ENCODE results near the gene CDON.

The CDON gene

DNA sequence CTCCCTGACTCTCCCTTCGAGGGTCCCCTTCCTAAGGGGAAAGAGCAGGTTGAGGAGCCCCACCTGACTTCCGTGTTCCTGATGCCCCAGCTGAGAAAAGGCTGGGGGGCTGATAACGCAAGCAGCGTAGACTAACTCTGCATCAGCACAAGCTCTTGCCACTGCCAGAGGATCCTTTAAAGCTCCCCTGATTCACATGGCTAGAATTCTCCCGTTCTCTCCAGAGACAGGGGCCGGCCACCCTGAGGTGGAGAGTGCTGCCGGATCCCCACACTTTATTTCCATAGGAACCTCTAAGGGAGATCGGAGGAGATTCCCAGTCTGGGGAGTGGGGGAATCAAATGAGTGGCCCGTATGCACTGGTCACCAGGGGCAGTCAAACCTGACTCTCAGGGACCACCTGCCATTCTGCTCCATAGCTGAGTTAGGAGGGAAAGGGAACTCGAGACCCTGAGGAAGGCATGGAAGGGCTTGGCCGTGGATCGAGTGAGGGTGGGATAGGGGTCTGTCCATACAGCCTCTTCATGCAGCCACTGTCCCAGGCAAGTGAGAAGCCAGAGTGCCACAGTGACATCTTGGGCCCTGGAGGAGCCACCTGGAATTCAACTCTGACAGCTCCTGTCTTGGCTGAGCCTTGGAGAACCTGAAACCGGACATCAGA lies 118.2 kb downstream of the CDON start:
- TF ChIP-seq JUND (IDR thresholded peaks at IDR 0.05; ENCODE audit: low read depth): no peak
- in situ Hi-C loops (cut with HindIII; ENCODE audit: low pct_unique_long_range_greater_than_20kb, low sequenced_read_pairs): no loop called here
- no peak for DNase-seq (ENCODE audit: low read depth in 1 of 2, low spot score in 1 of 2)

DNA sequence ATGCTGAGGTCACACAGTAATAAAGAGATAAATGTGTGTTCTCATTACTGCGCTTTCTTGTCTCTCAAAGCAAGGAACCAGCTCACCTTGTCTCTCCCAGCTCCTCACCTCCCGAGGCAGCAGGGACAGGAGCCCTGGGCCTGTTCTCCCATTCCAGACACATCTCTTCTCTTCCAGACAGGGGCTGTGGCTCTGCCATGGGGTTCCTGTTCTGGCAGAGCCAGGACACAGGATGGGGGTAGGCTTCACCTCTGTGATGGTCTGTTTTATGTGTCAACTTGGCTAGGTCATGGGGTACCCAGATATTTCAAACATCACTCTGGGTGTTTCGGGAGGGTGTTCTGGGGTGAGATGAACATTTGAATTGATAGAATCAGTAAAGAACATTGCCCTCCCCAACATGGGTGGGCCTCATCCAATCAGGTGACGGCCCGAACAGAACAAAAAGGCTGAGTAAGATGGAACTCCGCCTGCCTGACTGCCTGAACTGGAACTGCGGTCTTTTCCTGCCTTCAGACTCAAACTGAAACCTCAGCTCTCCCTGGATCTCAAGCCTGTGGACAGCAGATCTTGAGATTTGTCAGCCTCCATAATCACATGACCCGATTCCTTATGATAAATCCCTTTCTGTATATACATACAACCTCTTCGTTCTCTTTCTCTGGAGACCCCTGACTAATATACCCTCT lies 118.9 kb downstream of the CDON start:
- DNase-seq (ENCODE audit: low read depth in 1 of 2, low spot score in 1 of 2): no peak
- in situ Hi-C loops (cut with HindIII; ENCODE audit: low pct_unique_long_range_greater_than_20kb, low sequenced_read_pairs): no loop called here
- no peak for TF ChIP-seq JUND (IDR thresholded peaks at IDR 0.05; ENCODE audit: low read depth)

- no peak for TF ChIP-seq JUND (IDR thresholded peaks at IDR 0.05; ENCODE audit: low read depth)
- in situ Hi-C loops (cut with HindIII; ENCODE audit: low pct_unique_long_range_greater_than_20kb, low sequenced_read_pairs): no loop called here
- no peak for DNase-seq (ENCODE audit: low read depth in 1 of 2, low spot score in 1 of 2)
Observed at GRCh38 chr11:125942771-125943428, 119.8 kb downstream of the CDON start.

GRCh38 chr11:125941619-125942611 lies 120.8 kb downstream of the CDON start:
- in situ Hi-C loops (cut with HindIII; ENCODE audit: low pct_unique_long_range_greater_than_20kb, low sequenced_read_pairs): no loop called here
- TF ChIP-seq JUND (IDR thresholded peaks at IDR 0.05; ENCODE audit: low read depth): no peak
- peak; percentile 80 to 88 for DNase-seq (ENCODE audit: low read depth in 1 of 2, low spot score in 1 of 2)

DNA sequence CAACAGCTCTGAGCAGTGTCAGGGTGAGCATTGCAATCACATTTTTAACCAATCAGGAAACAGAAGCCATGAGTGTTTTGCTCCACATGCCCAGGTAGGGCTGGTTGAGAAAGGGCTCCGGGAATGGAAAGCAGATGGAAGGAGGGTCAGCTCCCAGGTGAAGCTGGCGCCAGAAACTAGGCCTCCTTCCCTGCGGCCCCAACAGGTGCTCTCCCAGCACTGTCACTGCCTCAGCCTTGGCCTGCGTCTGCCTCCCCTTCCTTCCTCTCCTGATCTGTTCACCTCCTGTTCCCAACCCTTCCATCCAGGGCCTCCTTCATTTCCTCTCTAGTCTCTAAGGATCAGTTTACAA lies 121.4 kb downstream of the CDON start:
- in situ Hi-C loops (cut with HindIII; ENCODE audit: low pct_unique_long_range_greater_than_20kb, low sequenced_read_pairs): no loop called here
- no peak for DNase-seq (ENCODE audit: low read depth in 1 of 2, low spot score in 1 of 2)
- no peak for TF ChIP-seq JUND (IDR thresholded peaks at IDR 0.05; ENCODE audit: low read depth)

DNA sequence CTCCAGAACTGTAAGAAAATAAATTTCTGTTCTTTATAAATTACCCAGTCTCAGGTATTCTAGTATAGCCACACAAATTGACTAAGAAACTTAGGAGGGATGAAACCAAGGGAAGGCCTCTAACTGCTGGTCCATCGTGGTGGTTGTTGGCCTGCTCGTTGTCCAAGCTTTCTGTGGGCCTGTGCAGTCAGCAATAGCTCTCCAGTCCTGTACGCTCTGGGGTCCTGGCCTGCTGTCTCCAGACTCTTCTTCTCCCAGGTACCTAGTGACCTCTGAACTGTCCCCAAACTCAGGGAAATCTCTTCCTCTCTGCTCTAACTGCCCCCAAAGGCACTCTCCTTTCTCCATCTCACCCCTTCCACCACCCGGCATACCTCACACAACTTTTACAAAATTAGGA lies 122.5 kb downstream of the CDON start:
- in situ Hi-C loops (cut with HindIII; ENCODE audit: low pct_unique_long_range_greater_than_20kb, low sequenced_read_pairs): no loop called here
- no peak for DNase-seq (ENCODE audit: low read depth in 1 of 2, low spot score in 1 of 2)
- no peak for TF ChIP-seq JUND (IDR thresholded peaks at IDR 0.05; ENCODE audit: low read depth)

DNA sequence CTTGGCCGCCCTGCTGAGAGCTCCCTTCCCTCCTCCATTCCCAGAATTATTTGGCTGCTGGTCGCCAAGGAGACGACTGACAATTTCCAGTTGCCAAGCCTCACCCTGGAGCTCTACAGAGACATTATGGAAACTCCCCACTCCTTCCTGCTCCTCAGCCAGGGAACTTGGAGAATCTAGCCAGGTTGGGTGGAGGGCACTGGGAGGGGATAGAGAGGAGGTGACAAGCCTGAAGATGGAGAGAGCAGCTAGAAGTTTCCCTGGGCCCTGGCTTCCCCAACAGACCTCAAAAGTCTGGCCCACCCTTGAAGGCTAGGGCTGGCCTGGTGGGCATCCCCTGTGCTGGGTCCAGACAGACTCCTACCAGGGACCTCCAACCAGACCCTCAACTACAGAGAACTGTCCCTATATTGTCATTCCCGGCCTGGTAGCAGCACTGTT lies 123.6 kb downstream of the CDON start:
- no peak for DNase-seq (ENCODE audit: low read depth in 1 of 2, low spot score in 1 of 2)
- no peak for TF ChIP-seq JUND (IDR thresholded peaks at IDR 0.05; ENCODE audit: low read depth)
- in situ Hi-C loops (cut with HindIII; ENCODE audit: low pct_unique_long_range_greater_than_20kb, low sequenced_read_pairs): no loop called here

DNA sequence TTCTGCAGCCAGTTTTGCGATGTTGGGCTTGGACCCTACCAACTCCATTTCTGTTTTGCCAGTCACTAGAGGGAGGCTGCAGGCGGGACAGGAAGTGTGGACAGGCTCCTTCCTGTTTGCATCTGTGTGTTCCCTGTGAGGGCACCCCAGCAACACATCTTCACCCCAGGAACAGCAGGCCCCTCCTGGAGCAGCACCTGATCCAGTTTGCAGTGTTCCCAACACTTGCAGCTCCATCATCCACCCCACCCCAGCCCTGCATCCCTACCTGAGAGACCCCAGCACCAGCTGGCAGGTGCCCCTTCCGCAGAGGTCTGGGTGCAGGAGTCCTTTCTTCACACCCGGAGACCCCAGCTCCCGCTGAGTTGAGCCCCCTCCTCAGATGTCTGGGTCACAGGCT lies 124.2 kb downstream of the CDON start:
- in situ Hi-C loops (cut with HindIII; ENCODE audit: low pct_unique_long_range_greater_than_20kb, low sequenced_read_pairs): no loop called here
- TF ChIP-seq JUND (IDR thresholded peaks at IDR 0.05; ENCODE audit: low read depth): no peak
- no peak for DNase-seq (ENCODE audit: low read depth in 1 of 2, low spot score in 1 of 2)

DNA sequence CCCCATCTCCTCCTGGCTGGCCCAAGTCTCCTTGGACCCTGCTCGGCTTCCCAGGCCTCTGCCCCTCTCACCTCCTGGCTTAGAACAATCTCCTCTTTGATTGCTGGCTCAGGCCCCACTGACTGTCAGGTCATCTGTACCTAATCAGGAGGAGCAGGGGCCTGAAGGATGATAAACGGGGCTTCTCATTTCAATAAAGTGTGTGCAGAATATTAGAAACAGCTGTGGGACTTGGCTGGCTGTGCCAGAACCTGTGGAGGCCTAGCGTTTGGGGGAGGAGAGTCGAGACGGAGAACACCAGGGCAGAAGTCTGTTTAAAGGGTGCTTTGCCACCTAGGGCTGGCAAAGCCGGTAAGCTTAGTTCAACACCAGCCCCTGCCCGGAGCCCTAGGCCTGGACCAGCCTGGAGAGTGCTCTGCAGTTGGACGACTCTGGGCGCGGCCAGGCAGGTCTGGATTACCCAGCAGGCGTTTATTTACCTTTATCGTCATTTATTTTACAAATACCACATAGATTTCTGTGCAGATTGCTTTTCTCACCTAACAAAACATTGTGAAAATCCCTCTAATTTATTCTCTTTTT lies 127.0 kb downstream of the CDON start:
- DNase-seq (ENCODE audit: low read depth in 1 of 2, low spot score in 1 of 2): peak in 1 of 2 experiments; percentile 32
- TF ChIP-seq JUND (IDR thresholded peaks at IDR 0.05; ENCODE audit: low read depth): no peak
- in situ Hi-C loops (cut with HindIII; ENCODE audit: low pct_unique_long_range_greater_than_20kb, low sequenced_read_pairs): no loop called here

DNA sequence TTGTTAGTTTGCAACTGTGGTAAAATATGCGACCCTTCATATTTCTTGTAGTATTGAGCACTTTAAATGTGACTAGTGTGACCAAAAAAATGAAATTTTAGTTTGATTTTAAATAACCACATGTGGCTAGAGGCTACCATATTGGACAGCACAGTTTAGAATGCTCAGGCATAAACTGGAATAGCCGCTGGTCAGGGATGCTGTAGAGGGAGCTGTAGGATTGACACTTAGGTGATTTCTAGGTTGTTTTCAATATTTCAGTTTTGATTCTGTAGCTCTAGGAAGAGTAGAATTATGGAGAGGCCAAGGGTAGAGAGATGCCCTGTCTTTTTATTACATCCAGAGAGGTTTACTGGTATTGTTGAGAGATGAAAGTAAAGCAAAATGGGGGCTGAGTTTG lies 127.6 kb downstream of the CDON start:
- no peak for TF ChIP-seq JUND (IDR thresholded peaks at IDR 0.05; ENCODE audit: low read depth)
- peak in 1 of 2 experiments; percentile 52 for DNase-seq (ENCODE audit: low read depth in 1 of 2, low spot score in 1 of 2)
- in situ Hi-C loops (cut with HindIII; ENCODE audit: low pct_unique_long_range_greater_than_20kb, low sequenced_read_pairs): no loop called here

DNA sequence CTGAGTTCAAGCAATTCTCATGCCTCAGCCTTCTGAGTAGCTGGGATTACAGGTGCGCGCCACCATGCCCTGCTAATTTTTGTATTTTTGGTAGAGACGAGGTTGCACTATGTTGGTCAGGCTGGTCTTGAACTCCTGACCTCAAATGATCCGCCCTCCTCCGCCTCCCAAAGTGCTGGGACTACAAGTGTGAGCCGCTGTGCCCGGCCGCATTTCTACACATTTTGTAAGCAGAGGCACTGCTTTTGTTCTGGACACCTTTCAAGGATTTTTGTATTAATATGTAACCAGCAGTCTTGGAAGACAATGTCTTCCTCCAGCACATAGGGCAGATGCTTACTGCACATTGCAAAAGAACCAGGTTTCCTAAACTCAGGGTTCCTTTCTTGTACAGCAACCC lies 128.2 kb downstream of the CDON start:
- in situ Hi-C loops (cut with HindIII; ENCODE audit: low pct_unique_long_range_greater_than_20kb, low sequenced_read_pairs): no loop called here
- no peak for TF ChIP-seq JUND (IDR thresholded peaks at IDR 0.05; ENCODE audit: low read depth)
- no peak for DNase-seq (ENCODE audit: low read depth in 1 of 2, low spot score in 1 of 2)

Measured in T47D (cell line).